ENCODE measurements around the gene VPS54.

The VPS54 gene

DNA sequence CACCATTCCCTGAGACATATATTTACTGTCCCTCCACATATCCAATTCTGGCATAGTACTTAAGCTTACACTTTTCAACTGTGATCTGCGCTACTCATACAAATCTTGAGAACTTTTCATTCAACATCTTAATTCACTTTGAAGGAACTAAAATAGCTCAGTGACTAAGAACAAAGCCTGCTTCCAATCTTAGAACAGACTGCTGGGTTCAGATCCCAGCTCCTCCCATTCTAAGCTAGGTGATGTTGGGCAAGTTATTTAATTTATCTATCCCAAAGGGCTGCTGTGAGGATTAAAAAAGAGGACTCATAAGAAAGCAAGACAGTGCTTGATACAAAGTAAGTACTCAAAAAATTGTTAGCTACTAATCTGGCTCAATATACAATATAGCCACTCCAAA is 119.6 kb downstream of the VPS54 start:
- TF ChIP-seq GATA2 (IDR thresholded peaks at IDR 0.05; ENCODE audit: low read depth, low read length) = no peak
- TF ChIP-seq GATA3 (IDR thresholded peaks at IDR 0.05; ENCODE audit: low read depth, low read length) = no peak

DNA sequence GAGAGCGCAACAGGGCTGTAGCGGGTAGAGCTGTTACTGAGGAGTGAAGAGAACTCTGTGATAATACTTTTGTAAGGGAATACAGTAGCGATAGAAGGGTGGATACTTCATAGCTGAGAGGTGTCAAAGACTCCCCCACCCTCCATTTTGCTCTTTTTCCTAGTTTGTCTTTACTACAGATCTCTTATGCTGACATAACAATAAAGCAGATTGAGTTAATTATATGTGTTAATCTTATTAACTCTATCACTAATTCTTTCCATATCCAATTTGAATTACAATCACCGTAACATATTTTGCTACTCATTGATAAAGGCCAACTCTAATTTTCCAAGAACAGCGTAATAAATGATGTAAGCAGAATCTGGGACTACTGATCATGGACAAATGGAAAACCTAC is 120.4 kb downstream of the VPS54 start:
- TF ChIP-seq GATA3 (IDR thresholded peaks at IDR 0.05; ENCODE audit: low read depth, low read length) (no peak), GATA2 (IDR thresholded peaks at IDR 0.05; ENCODE audit: low read depth, low read length) (no peak)

DNA sequence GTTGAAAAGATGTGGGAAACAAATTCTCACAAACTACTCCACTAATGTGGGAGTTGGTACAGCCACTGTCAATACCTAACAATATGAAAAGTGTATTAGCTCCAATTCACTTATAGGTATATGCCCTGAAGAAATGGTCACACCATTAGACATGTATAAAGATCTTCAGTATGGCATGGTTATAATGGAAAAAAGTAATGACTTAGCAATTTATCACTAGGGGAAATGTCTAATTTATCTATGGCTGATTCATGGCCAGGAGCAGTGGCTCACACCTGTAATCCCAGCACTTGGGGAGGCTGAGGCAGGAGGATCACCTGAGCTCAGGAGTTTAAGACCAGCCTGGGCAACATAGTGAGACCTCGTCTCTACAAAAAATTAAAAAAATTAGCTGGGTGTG is 125.1 kb downstream of the VPS54 start:
- no peak for TF ChIP-seq GATA3 (IDR thresholded peaks at IDR 0.05; ENCODE audit: low read depth, low read length)
- no peak for TF ChIP-seq GATA2 (IDR thresholded peaks at IDR 0.05; ENCODE audit: low read depth, low read length)

DNA sequence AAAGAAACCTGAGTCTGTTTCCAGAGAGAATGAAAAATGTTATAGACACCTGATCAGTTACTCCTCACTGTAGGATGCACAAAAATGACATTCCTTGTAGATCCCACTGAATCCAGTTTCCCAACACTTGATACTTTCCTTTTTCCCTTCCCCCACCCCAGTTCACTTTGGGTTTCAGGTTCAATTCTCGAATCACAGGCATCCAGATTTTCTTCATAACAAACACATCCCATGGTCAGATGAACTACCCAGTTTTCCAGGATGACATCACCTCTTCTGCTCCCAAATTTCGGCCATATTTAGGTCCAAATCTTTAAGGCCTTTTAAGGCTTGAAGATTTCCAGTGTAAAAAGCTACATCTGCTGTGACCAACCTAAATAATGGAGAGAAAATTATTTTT is 126.1 kb downstream of the VPS54 start:
- no peak for TF ChIP-seq GATA2 (IDR thresholded peaks at IDR 0.05; ENCODE audit: low read depth, low read length)
- no peak for TF ChIP-seq GATA3 (IDR thresholded peaks at IDR 0.05; ENCODE audit: low read depth, low read length)

DNA sequence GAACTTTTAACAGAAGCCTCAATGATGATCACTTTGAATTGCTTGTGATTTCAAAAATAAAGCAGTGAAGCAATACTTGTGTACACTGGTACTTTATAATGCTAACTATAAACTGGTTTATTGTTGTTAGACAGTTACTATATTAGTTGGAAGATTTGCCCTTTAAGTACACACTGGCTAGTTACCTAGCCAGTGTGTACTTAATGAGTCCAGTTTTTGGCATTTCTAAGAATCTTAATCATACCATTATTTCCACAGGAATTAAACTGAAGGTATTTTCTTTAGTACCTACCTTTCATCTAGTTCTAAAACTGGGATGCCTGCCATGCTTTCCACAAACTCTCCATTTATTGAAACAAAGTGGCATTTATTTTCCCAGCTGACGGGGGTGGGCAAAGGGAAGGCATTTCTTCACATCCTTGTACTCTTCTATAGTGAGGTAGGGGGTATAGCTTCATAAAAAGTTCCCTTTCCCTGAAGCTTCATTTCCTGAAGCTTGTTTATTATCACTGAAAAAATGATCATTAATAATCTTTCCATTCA is 127.7 kb downstream of the VPS54 start:
- no peak for TF ChIP-seq GATA2 (IDR thresholded peaks at IDR 0.05; ENCODE audit: low read depth, low read length)
- no peak for TF ChIP-seq GATA3 (IDR thresholded peaks at IDR 0.05; ENCODE audit: low read depth, low read length)

DNA sequence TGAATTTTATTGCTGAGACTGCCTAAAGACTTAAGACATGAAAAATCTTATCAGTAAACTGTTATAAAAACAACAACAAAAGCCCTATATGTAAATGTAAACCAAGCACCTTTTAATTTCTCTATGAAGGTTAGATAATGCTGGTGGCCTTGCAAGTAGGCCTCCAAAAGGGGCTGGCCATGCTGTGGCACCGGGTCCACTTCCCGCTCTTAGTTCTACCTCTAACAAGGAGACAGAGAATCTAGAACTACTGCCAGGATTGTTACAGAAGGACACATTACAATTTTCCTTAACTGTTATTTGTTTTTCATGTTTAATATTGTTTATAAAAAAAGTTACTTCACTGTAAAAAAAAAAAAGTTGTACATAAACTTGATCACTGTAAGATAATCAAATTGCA is 128.6 kb downstream of the VPS54 start:
- TF ChIP-seq GATA3 (IDR thresholded peaks at IDR 0.05; ENCODE audit: low read depth, low read length) (no peak), GATA2 (IDR thresholded peaks at IDR 0.05; ENCODE audit: low read depth, low read length) (no peak)

DNA sequence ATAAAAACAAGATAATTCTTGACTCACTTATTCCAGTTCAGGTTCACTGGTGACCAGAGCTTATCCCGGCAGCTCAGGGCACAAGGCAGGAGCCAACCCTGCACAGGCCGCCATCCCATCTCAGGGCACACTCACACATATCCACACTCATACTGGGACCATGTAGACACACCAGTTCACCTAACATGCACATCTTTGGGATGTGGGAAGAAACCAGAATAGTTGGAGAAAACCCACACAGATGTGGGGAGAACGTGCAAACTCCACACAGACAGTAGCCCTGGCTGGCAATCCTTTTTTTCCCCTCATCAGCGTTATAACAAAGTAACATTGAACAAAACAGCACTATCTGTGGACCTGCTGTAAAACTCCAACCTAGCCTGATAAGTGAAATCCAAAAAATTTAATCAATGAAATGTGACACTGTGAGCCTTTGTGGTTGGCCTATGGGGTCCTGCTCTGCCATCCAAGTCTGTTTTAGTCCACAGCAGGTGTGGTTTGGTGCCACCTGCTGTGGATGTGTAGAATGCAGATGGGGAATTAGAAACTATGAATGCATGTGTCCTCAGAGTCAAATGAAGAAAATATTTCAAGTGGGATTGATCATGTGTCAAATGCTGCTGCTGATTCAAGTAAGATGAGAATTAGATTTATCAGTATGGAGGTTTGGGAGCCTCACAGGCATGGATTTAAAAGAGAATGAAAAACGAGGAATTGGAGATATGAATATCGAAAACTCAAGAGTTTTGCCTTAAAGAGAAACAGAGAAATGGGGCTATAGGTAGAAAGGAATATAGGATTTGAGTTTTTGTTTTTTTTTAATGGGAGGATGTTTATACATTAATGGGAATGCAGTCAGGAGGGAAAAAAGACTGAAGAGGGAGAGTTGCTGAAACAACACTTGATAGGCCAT is 130.5 kb downstream of the VPS54 start:
- no peak for TF ChIP-seq GATA2 (IDR thresholded peaks at IDR 0.05; ENCODE audit: low read depth, low read length)

DNA sequence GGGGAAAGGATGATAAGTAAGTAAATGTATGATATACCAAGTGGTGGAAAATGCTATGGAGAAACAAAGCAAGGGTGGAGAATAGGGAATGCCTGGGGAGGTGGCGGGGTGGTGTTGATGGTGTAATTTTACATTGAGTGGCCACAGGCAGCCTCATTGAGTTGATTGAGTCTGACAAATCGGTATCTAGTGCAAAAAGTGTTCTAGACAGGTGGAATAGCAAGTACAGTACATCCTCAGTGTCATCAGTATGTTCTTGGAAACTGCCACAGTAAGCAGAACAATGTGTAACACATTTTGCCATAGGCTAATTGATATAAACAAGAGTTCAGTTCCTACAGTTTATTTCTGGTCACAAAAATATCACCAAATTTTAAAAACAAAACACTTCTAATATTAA is 131.2 kb downstream of the VPS54 start:
- TF ChIP-seq GATA2 (IDR thresholded peaks at IDR 0.05; ENCODE audit: low read depth, low read length) (no peak), GATA3 (IDR thresholded peaks at IDR 0.05; ENCODE audit: low read depth, low read length) (no peak)

DNA sequence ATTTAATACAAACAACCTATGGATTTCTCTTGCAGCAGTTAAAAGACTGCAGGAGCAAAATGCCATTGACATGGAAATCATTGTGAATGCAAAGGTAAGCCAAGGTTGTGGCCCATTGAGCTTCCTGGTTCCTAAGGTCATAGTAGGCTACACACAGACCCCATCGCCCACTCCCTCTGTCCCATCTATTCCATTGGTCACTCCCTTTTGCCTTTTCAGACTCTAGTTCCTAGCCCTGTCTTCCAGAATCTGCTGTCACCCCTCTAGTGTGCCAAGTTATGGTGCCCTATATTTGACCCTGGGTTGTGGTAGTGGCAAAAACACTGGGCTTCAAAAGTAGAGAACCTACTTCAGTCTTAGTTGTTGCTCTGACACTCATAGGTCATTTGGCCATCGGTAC is 132.8 kb downstream of the VPS54 start:
- no peak for TF ChIP-seq GATA2 (IDR thresholded peaks at IDR 0.05; ENCODE audit: low read depth, low read length)
- TF ChIP-seq GATA3 (IDR thresholded peaks at IDR 0.05; ENCODE audit: low read depth, low read length) = no peak

DNA sequence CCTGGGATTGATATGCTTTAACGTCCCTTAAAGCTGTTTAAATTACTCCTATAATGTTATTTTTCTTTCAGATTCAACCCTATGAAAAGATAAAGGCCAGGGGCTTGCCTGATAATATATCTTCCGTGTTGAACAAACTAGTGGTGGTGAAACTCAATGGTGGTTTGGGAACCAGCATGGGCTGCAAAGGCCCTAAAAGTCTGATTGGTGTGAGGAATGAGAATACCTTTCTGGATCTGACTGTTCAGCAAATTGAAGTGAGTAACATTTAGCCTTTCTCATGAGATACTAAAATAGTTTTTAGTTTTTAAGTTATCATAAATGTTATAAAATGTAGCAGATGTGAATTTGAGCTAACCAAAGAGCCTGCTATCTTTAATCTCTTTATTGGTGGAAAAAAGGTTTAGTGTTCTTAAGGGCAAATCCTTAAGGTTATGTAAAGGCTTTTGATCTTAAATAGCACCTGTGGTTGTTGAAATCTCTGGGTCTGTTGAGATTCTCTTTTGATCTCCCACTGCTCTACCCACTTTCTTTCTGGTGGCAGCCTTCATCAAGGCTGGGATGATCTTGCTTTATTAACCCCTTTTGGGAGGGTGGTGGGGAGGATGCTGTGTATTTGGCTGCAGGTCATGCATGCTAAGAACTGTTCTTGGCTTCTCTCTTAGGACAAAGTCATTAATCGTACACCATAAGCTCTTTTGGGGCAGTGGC is 136.7 kb downstream of the VPS54 start:
- TF ChIP-seq GATA2 (IDR thresholded peaks at IDR 0.05; ENCODE audit: low read depth, low read length) (no peak), GATA3 (IDR thresholded peaks at IDR 0.05; ENCODE audit: low read depth, low read length) (no peak)

DNA sequence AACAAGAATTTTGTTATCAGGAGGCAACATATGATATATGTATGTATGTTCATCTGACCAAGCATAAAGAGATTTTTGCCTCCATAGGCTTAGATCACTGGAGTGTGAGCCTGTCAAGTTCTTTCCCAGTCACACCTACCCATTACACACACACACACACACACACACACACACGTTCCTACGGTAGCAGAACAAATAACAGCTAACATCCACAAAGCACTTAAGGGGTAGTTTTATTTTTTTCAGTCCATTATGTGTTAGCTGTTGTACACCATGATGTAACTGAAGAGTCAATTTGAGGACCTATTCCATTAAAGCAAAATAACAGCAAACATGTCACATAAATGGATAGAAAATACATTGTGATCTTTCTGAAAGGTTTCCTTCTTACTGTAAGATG is 138.0 kb downstream of the VPS54 start:
- TF ChIP-seq GATA3 (IDR thresholded peaks at IDR 0.05; ENCODE audit: low read depth, low read length) (no peak), GATA2 (IDR thresholded peaks at IDR 0.05; ENCODE audit: low read depth, low read length) (no peak)

DNA sequence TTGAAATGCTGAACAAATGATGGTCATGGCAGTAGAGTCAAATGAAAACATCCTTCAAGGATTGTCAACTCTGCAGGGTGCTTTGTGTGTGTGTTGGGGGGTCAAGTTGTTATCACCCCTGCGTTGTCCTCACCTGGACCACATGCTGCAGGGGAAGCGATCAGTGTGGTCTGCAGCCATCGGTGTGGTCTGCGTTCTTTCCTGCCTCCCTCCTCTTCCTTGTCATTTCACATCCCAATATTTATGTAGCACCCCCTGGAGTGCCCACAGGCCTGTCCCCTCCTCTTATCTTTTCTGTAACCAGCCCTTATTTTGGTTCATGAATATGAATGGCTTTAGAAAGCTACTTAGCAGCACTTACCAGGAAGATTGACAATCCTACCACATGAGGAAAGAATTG is 138.6 kb downstream of the VPS54 start:
- TF ChIP-seq GATA3 (IDR thresholded peaks at IDR 0.05; ENCODE audit: low read depth, low read length) (no peak), GATA2 (IDR thresholded peaks at IDR 0.05; ENCODE audit: low read depth, low read length) (no peak)

DNA sequence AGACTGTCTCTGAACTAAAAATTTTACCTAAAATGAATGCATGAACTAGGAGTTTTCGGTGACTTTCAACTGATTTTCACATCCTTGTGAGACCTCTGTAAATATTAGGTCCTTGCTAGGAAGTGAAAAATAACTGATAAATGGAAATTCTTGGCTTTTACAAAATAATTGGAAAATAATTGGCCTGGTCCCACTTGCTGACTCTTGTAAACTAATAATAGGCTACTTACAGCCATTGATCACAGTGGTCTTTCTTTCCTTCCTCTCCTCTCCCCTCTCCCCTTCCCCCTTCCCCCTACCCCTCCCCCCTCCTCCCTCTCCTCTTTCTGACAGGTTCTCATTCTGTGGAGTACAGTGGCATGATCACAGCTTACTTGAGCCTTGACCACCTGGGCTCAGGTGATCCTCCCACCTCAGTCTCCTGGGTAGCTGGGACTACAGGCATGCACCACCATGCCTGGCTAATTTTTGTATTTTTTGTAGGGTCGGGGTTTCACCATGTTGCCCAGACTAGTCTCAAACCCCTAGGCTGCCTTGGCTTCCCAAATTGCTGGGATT is 139.3 kb downstream of the VPS54 start:
- TF ChIP-seq GATA2 (IDR thresholded peaks at IDR 0.05; ENCODE audit: low read depth, low read length) (no peak), GATA3 (IDR thresholded peaks at IDR 0.05; ENCODE audit: low read depth, low read length) (no peak)

DNA sequence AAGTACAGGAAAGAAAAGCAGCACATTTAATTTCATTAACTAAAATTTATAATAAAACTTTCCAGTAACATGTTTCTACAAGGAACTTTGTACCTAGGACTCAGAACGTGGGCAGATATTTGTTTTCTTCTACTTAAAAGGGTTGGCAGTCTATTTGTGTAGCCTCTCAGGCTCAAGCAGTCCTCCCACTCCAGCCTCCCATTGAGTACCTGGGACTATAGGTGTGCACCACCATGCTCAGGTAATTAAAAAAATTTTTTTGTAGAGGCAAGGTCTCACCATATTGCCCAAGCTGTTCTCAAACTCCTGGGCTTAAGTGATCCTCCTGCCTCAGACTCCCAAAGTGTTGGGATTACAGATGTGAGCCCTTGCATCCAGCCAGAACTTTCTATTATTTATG is 140.7 kb downstream of the VPS54 start:
- TF ChIP-seq GATA3 (IDR thresholded peaks at IDR 0.05; ENCODE audit: low read depth, low read length) = no peak
- TF ChIP-seq GATA2 (IDR thresholded peaks at IDR 0.05; ENCODE audit: low read depth, low read length) = no peak
